Mammary epithelial cell (primary cell): ENCODE results near the gene FAM13A.

ENCODE experiments used
- CTCF ChIP-seq, 2 donors: IDR thresholded peaks in 1 of 2; conservative IDR thresholded peaks in 1 of 2; 2 replicates each; pipeline ENCODE4 v1.5.1; 2011 to 2012; ENCODE audit warnings: inconsistent platforms in 2 of 2, low read length in 2 of 2, mild to moderate bottlenecking in 2 of 2, control low read depth in 1 of 2, low read depth in 1 of 2; ENCODE audit not compliant: insufficient read depth in 1 of 2; ENCODE audit errors: extremely low read depth in 1 of 2
- EZH2 ChIP-seq: IDR thresholded peaks from 2 replicates; pipeline ENCODE4 v1.6.1; 2012; ENCODE audit warnings: low read length, inconsistent platforms, borderline replicate concordance

GRCh38 chr4:88775529-88775928, 281.5 kb downstream of the FAM13A start:
- TF ChIP-seq CTCF (conservative IDR thresholded peaks at IDR 0.05 in 1 of 2, IDR thresholded peaks at IDR 0.05 in 1 of 2; ENCODE audit: extremely low read depth in 1 of 2, insufficient read depth in 1 of 2, low read depth in 1 of 2, low read length in 2 of 2) = no peak
- TF ChIP-seq EZH2 = no peak
